C4-2B (cell line): ENCODE measurements around the gene PRKCA.

Experiments
- ZFX ChIP-seq: fragments of 450-650 bp; IDR thresholded peaks from 2 replicates; pipeline ENCODE4 v1.6.1; 2017
- TF ChIP-seq, protein P1 (sequence below): fragments of 450-650 bp; conservative IDR thresholded peaks from 2 replicates; pipeline ENCODE4 v1.5.1; 2017; ENCODE audit warnings: mild to moderate bottlenecking

- TF ChIP-seq, protein P1, sequence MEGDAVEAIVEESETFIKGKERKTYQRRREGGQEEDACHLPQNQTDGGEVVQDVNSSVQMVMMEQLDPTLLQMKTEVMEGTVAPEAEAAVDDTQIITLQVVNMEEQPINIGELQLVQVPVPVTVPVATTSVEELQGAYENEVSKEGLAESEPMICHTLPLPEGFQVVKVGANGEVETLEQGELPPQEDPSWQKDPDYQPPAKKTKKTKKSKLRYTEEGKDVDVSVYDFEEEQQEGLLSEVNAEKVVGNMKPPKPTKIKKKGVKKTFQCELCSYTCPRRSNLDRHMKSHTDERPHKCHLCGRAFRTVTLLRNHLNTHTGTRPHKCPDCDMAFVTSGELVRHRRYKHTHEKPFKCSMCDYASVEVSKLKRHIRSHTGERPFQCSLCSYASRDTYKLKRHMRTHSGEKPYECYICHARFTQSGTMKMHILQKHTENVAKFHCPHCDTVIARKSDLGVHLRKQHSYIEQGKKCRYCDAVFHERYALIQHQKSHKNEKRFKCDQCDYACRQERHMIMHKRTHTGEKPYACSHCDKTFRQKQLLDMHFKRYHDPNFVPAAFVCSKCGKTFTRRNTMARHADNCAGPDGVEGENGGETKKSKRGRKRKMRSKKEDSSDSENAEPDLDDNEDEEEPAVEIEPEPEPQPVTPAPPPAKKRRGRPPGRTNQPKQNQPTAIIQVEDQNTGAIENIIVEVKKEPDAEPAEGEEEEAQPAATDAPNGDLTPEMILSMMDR, result no peak
- no peak for TF ChIP-seq ZFX
Measured at GRCh38 chr17:66547151-66547865, 244.9 kb downstream of the PRKCA start.
